ENCODE results near the gene MKX. TPM values are rescaled to one million over a fixed set of nuclear protein-coding genes. Genes with fewer than 3 reads are reported as not detected.
A peak's percentile ranks its signal among the peaks of the same experiment; 100 is the strongest.

Gene MKX
- total and polyA plus RNA-seq, 3 experiments from 2014 or later = 0.20 to 0.29 TPM; not detected in 1

- no peaks in the 10 kb centered on the region for H3K9me3 ChIP-seq (ENCODE audit: low read length)
- Mint-ChIP-seq H3K4me1 (peaks cover 0 to 6% (median 1%) of the 10 kb centered on the region in 3 donors), H3K9me3 (no peaks in the 10 kb centered on the region), H3K36me3 (no peaks in the 10 kb centered on the region), H3K4me3 (no peak overlapping the region), H3K27me3 (peaks cover 13 to 64% of the 10 kb centered on the region in 2 donors), H3K27ac (no peak overlapping the region)
- H3K4me3 ChIP-seq (ENCODE audit: low read length) = no peak overlapping the region
- CTCF ChIA-PET = no interaction called here
- no peak for DNase-seq
- POLR2A ChIA-PET = no interaction called here
- no peaks in the 10 kb centered on the region for H3K4me1 ChIP-seq (ENCODE audit: insufficient read depth, low read length)
- H3K36me3 ChIP-seq (ENCODE audit: insufficient read depth, low read length) = no peaks in the 10 kb centered on the region
- peaks cover 6% of the 10 kb centered on the region for H3K27me3 ChIP-seq (ENCODE audit: insufficient read depth, low read length, poor library complexity, severe bottlenecking)
- no peak overlapping the region for H3K27ac ChIP-seq (ENCODE audit: low read depth, low read length)
These were observed 30.1 kb downstream of the MKX start for GRCh38 chr10:27715505-27715904.

GRCh38 chr10:27714349-27714748, 31.3 kb downstream of the MKX start:
- peaks cover 13 to 61% of the 10 kb centered on the region in 2 donors for H3K27me3 Mint-ChIP-seq
- POLR2A ChIA-PET = no interaction called here
- no peak overlapping the region for H3K27ac ChIP-seq (ENCODE audit: low read depth, low read length)
- CTCF ChIA-PET = no interaction called here
- H3K27ac Mint-ChIP-seq = no peak overlapping the region
- no peak overlapping the region for H3K4me3 Mint-ChIP-seq
- no peaks in the 10 kb centered on the region for H3K36me3 Mint-ChIP-seq
- H3K9me3 ChIP-seq (ENCODE audit: low read length) = no peaks in the 10 kb centered on the region
- H3K4me3 ChIP-seq (ENCODE audit: low read length) = no peak overlapping the region
- peaks cover 0 to 8% (median 0%) of the 10 kb centered on the region in 3 donors for H3K4me1 Mint-ChIP-seq
- no peaks in the 10 kb centered on the region for H3K36me3 ChIP-seq (ENCODE audit: insufficient read depth, low read length)
- DNase-seq = no peak
- no peaks in the 10 kb centered on the region for H3K4me1 ChIP-seq (ENCODE audit: insufficient read depth, low read length)
- H3K27me3 ChIP-seq (ENCODE audit: insufficient read depth, low read length, poor library complexity, severe bottlenecking) = peaks cover 6% of the 10 kb centered on the region
- no peaks in the 10 kb centered on the region for H3K9me3 Mint-ChIP-seq

DNA sequence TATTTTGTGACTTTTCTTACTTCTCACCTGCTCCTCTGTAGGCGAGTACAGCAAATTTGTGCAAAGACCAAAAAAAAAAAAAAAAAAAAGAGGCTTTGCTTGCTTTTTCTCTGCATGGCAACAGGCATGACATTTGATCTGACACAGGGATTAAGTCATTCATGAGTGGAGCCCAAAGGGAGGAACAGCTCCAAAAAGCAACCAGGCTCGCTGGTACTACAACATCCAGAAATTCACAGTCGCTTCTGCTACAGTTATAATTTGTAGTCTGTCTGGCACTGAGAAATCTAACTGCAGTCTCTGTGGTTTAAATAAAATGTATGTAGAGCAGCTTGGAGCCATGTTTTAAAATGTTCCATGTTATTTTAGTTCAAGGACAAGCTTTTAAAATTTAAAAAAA, 31.7 kb downstream of the MKX start:
- peaks cover 0 to 6% (median 0%) of the 10 kb centered on the region in 3 donors for H3K4me1 Mint-ChIP-seq
- Histone ChIP-seq H3K27me3 (ENCODE audit: insufficient read depth, low read length, poor library complexity, severe bottlenecking) (peaks cover 6% of the 10 kb centered on the region), H3K4me1 (ENCODE audit: insufficient read depth, low read length) (no peaks in the 10 kb centered on the region), H3K36me3 (ENCODE audit: insufficient read depth, low read length) (no peaks in the 10 kb centered on the region), H3K9me3 (ENCODE audit: low read length) (no peaks in the 10 kb centered on the region), H3K4me3 (ENCODE audit: low read length) (no peak overlapping the region), H3K27ac (ENCODE audit: low read depth, low read length) (no peak overlapping the region)
- DNase-seq = no peak
- POLR2A ChIA-PET = no interaction called here
- H3K27ac Mint-ChIP-seq = no peak overlapping the region
- H3K27me3 Mint-ChIP-seq = peaks cover 13 to 57% of the 10 kb centered on the region in 2 donors
- no peak overlapping the region for H3K4me3 Mint-ChIP-seq
- CTCF ChIA-PET = no interaction called here
- no peaks in the 10 kb centered on the region for H3K9me3 Mint-ChIP-seq
- H3K36me3 Mint-ChIP-seq = no peaks in the 10 kb centered on the region

DNA sequence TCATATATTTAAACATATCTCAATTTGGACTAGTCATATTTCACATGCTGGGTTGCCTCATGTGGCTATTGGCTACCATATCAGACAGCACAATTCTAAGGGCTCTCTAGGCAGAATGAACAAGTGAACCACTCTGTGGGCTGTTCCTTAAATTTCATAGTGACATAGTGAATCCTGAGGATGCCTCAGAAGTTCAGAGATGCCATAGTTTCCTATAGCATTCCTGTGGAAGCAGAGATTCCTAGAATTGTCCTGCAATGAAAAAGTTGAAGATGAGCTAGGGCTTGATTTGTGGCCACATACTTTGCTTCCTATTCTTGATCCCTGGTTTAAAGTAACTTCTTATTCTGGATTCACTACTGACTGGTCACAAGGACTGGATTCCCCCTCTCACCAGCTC, 35.6 kb downstream of the MKX start:
- Histone ChIP-seq H3K27me3 (ENCODE audit: insufficient read depth, low read length, poor library complexity, severe bottlenecking) (peaks cover 6% of the 10 kb centered on the region), H3K9me3 (ENCODE audit: low read length) (no peaks in the 10 kb centered on the region), H3K4me3 (ENCODE audit: low read length) (no peak overlapping the region), H3K36me3 (ENCODE audit: insufficient read depth, low read length) (no peaks in the 10 kb centered on the region), H3K27ac (ENCODE audit: low read depth, low read length) (no peak overlapping the region), H3K4me1 (ENCODE audit: insufficient read depth, low read length) (no peaks in the 10 kb centered on the region)
- no peak overlapping the region for H3K4me3 Mint-ChIP-seq
- no peaks in the 10 kb centered on the region for H3K9me3 Mint-ChIP-seq
- ChIA-PET CTCF (no interaction called here), POLR2A (no interaction called here)
- no peak overlapping the region for H3K27ac Mint-ChIP-seq
- peaks cover 0 to 6% (median 0%) of the 10 kb centered on the region in 3 donors for H3K4me1 Mint-ChIP-seq
- no peak for DNase-seq
- peaks cover 4 to 24% of the 10 kb centered on the region in 2 donors for H3K27me3 Mint-ChIP-seq
- no peaks in the 10 kb centered on the region for H3K36me3 Mint-ChIP-seq

- H3K27me3 Mint-ChIP-seq = peaks cover 4 to 17% of the 10 kb centered on the region in 2 donors
- no peak for DNase-seq
- CTCF ChIA-PET = no interaction called here
- no peaks in the 10 kb centered on the region for H3K36me3 Mint-ChIP-seq
- H3K9me3 Mint-ChIP-seq = no peaks in the 10 kb centered on the region
- Histone ChIP-seq H3K27me3 (ENCODE audit: insufficient read depth, low read length, poor library complexity, severe bottlenecking) (peaks cover 6% of the 10 kb centered on the region), H3K4me1 (ENCODE audit: insufficient read depth, low read length) (no peaks in the 10 kb centered on the region), H3K9me3 (ENCODE audit: low read length) (no peaks in the 10 kb centered on the region), H3K4me3 (ENCODE audit: low read length) (no peak overlapping the region), H3K27ac (ENCODE audit: low read depth, low read length) (no peak overlapping the region), H3K36me3 (ENCODE audit: insufficient read depth, low read length) (no peaks in the 10 kb centered on the region)
- no peak overlapping the region for H3K4me3 Mint-ChIP-seq
- peak overlapping the region in 1 of 8 donors; percentile 16 for H3K27ac Mint-ChIP-seq
- POLR2A ChIA-PET = no interaction called here
- peaks cover 0 to 6% (median 0%) of the 10 kb centered on the region in 3 donors for H3K4me1 Mint-ChIP-seq
These were observed 36.3 kb downstream of the MKX start for GRCh38 chr10:27709304-27709703.

- Histone ChIP-seq H3K4me3 (ENCODE audit: low read length) (no peak overlapping the region), H3K27ac (ENCODE audit: low read depth, low read length) (no peak overlapping the region), H3K4me1 (ENCODE audit: insufficient read depth, low read length) (no peaks in the 10 kb centered on the region), H3K9me3 (ENCODE audit: low read length) (no peaks in the 10 kb centered on the region), H3K27me3 (ENCODE audit: insufficient read depth, low read length, poor library complexity, severe bottlenecking) (no peaks in the 10 kb centered on the region), H3K36me3 (ENCODE audit: insufficient read depth, low read length) (no peaks in the 10 kb centered on the region)
- ChIA-PET POLR2A (no interaction called here), CTCF (no interaction called here)
- Mint-ChIP-seq H3K4me3 (no peak overlapping the region), H3K27me3 (peaks cover 5 to 31% of the 10 kb centered on the region in 2 donors), H3K9me3 (no peaks in the 10 kb centered on the region), H3K36me3 (no peaks in the 10 kb centered on the region), H3K4me1 (no peaks in the 10 kb centered on the region), H3K27ac (no peak overlapping the region)
- no peak for DNase-seq
These were observed 43.6 kb downstream of the MKX start for GRCh38 chr10:27701938-27702537.

- H3K4me3 ChIP-seq (ENCODE audit: low read length) = no peak overlapping the region
- Mint-ChIP-seq H3K27ac (no peak overlapping the region), H3K36me3 (no peaks in the 10 kb centered on the region), H3K9me3 (no peaks in the 10 kb centered on the region), H3K4me3 (no peak overlapping the region), H3K27me3 (peaks cover 5 to 42% of the 10 kb centered on the region in 2 donors), H3K4me1 (no peaks in the 10 kb centered on the region)
- H3K27ac ChIP-seq (ENCODE audit: low read depth, low read length) = no peak overlapping the region
- H3K27me3 ChIP-seq (ENCODE audit: insufficient read depth, low read length, poor library complexity, severe bottlenecking) = no peaks in the 10 kb centered on the region
- no peaks in the 10 kb centered on the region for H3K4me1 ChIP-seq (ENCODE audit: insufficient read depth, low read length)
- ChIA-PET POLR2A (no interaction called here), CTCF (no interaction called here)
- no peak for DNase-seq
- H3K9me3 ChIP-seq (ENCODE audit: low read length) = no peaks in the 10 kb centered on the region
- H3K36me3 ChIP-seq (ENCODE audit: insufficient read depth, low read length) = no peaks in the 10 kb centered on the region
These were observed 45.8 kb downstream of the MKX start for GRCh38 chr10:27699776-27700175.

DNA sequence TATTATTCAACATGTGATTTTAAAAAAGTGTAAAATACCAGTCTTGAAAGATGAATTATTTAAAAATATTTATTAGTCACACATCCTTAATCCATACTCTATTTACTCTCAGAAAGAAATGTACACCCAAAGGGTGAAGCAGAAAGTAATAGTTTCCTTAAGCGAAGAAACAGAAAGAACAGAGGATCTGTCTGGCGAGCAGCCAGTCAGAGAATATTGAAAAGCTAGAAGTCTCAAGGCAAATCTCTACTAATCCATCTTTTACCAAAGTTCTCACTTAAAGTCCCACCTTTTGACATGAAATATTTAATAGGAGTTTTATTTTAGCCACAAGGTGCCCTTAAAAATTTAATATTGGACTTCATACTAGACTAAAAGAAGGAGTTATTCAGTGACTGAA, 46.7 kb downstream of the MKX start:
- H3K4me1 ChIP-seq (ENCODE audit: insufficient read depth, low read length) = no peaks in the 10 kb centered on the region
- no peaks in the 10 kb centered on the region for H3K27me3 ChIP-seq (ENCODE audit: insufficient read depth, low read length, poor library complexity, severe bottlenecking)
- H3K9me3 ChIP-seq (ENCODE audit: low read length) = no peaks in the 10 kb centered on the region
- DNase-seq = no peak
- no peak overlapping the region for H3K4me3 ChIP-seq (ENCODE audit: low read length)
- no peak overlapping the region for H3K4me3 Mint-ChIP-seq
- ChIA-PET CTCF (interaction anchor here (0.6 to 1.0 kb wide), 2 partner anchors 480 to 1230 kb away, joined by 3 to 4 read pairs; no protein-coding TSS in a partner anchor), POLR2A (no interaction called here)
- no peak overlapping the region for H3K27ac Mint-ChIP-seq
- H3K9me3 Mint-ChIP-seq = no peaks in the 10 kb centered on the region
- H3K36me3 Mint-ChIP-seq = no peaks in the 10 kb centered on the region
- H3K27ac ChIP-seq (ENCODE audit: low read depth, low read length) = no peak overlapping the region
- H3K36me3 ChIP-seq (ENCODE audit: insufficient read depth, low read length) = no peaks in the 10 kb centered on the region
- H3K4me1 Mint-ChIP-seq = no peaks in the 10 kb centered on the region
- H3K27me3 Mint-ChIP-seq = peaks cover 5 to 44% of the 10 kb centered on the region in 2 donors
